Sigmoid colon (tissue), 7 donors: ENCODE data around the gene METTL23. TPM values are rescaled to one million over a fixed set of nuclear protein-coding genes. Genes with fewer than 3 reads are reported as not detected.
"Not testable (repeated sequence)": the region's sequence is repeated elsewhere in the genome, so short reads cannot be mapped to it uniquely, and the experiment has no call there.

ENCODE experiments used
- DNase-seq: peaks from one replicate; pipeline ENCODE4 v3.0.0-alpha.2; 2019
- H3K27ac ChIP-seq, 4 donors: fragments of 200-600 bp; sonication (generic); one replicate each; pipeline ENCODE4 v1.5.1; 2016 to 2019; ENCODE audit warnings: mild to moderate bottlenecking in 1 of 4
- H3K27me3 ChIP-seq, 3 donors: fragments of 200-600 bp; sonication (generic); one replicate each; pipeline ENCODE4 v1.5.1; 2019; ENCODE audit warnings: mild to moderate bottlenecking in 1 of 3
- H3K36me3 ChIP-seq, 4 donors: fragments of 200-600 bp; sonication (generic); one replicate each; pipeline ENCODE4 v1.5.1; 2016 to 2019
- H3K4me1 ChIP-seq, 4 donors: fragments of 200-600 bp; sonication (generic); one replicate each; pipeline ENCODE4 v1.5.1; 2017 to 2019
- H3K4me3 ChIP-seq, 4 donors: fragments of 200-600 bp; sonication (generic); one replicate each; pipeline ENCODE4 v1.5.1; 2017 to 2019; ENCODE audit warnings: mild to moderate bottlenecking in 2 of 4, moderate library complexity in 1 of 4
- H3K9me3 ChIP-seq, 4 donors: fragments of 200-600 bp in 3 of 4; sonication (generic) in 3 of 4; one replicate each; pipeline versions ENCODE4 v1.5.1 to v1.6.1; 2013 to 2019
- CTCF ChIP-seq, 4 experiments: fragments of 450-650 bp in 3 of 4; fragments of 200-600 bp in 1 of 4; IDR thresholded peaks; one replicate each; pipeline ENCODE4 v1.5.1; 2016 to 2019; ENCODE audit warnings: antibody characterized with exemption in 4 of 4, mild to moderate bottlenecking in 3 of 4, moderate library complexity in 2 of 4
- EP300 ChIP-seq, 4 donors: sonication (generic); formaldehyde crosslinking; IDR thresholded peaks; one replicate each; pipeline ENCODE4 v1.6.1; 2017; ENCODE audit warnings: antibody characterized with exemption in 4 of 4
- POLR2A ChIP-seq, 2 donors: fragments of 450-650 bp; IDR thresholded peaks; one replicate each; pipeline ENCODE4 v1.6.1; 2016; ENCODE audit warnings: antibody characterized with exemption in 2 of 2, mild to moderate bottlenecking in 2 of 2, moderate library complexity in 2 of 2
- POLR2AphosphoS5 ChIP-seq, 4 donors: sonication (generic); formaldehyde crosslinking; IDR thresholded peaks; one replicate each; pipeline ENCODE4 v1.6.1; 2017; ENCODE audit warnings: antibody characterized with exemption in 4 of 4
- WGBS, 2 donors: extraction: QIAGEN DNeasy Blood & Tissue Kit; methylation state at CpG; one replicate each; pipeline ENCODE4 v1.1.7; 2013; 5-methylcytosine and 5-hydroxymethylcytosine counted together
- intact Hi-C: fragments of 100-400 bp; cut with DNase I; formaldehyde crosslinking; loops from one replicate; pipeline ENCODE4 v1.15.1; 2023
- polyA plus RNA-seq, 3 donors: library from polyadenylated mRNA; stranded (reverse); fragments of 200-250 nt; gene quantifications; one replicate each; pipeline ENCODE4 v1.2.3, GENCODE V29; 2013
- total RNA-seq, 4 donors: library from RNA; depleted of rRNA; stranded (reverse); fragments of >200 nt; gene quantifications; one replicate each; pipeline ENCODE4 v1.1.0, GENCODE V29; 2016
- donor health status: healthy with polysubstance abuse.
- donor health status: Bipolar disorder and iron deficiency.
- donor health status: healthy.

METTL23 gene
- total and polyA plus RNA-seq, 7 donors: 13.6 to 34.8 (median 25.7) TPM

GRCh38 chr17:76691379-76692191 lies 35.1 kb upstream of the METTL23 start:
- DNase-seq: no peak
- H3K4me3 ChIP-seq: no peak overlapping the region
- WGBS, 2 donors: 85 to 90% methylated on average over 14 of the region's 14 CpGs
- H3K4me1 ChIP-seq: peaks cover 2 to 93% (median 81%) of the 10 kb centered on the region in 4 donors
- TF ChIP-seq POLR2A (IDR thresholded peaks at IDR 0.05) (no peak), EP300 (IDR thresholded peaks at IDR 0.05) (no peak), POLR2AphosphoS5 (IDR thresholded peaks at IDR 0.05) (no peak), CTCF (IDR thresholded peaks at IDR 0.05) (no peak)
- no peaks in the 10 kb centered on the region for H3K36me3 ChIP-seq
- peak overlapping the region; percentile 48 to 98 (median 72) for H3K27ac ChIP-seq
- no peaks in the 10 kb centered on the region for H3K9me3 ChIP-seq
- intact Hi-C loops: no loop called here
- no peaks in the 10 kb centered on the region for H3K27me3 ChIP-seq

- WGBS, 2 donors: 65 to 78% methylated on average over 16 of the region's 16 CpGs
- no peak for DNase-seq
- H3K27ac ChIP-seq: peak overlapping the region; percentile 88 to 98 (median 95)
- H3K4me3 ChIP-seq: no peak overlapping the region
- H3K36me3 ChIP-seq: no peaks in the 10 kb centered on the region
- TF ChIP-seq CTCF (IDR thresholded peaks at IDR 0.05) (no peak), EP300 (IDR thresholded peaks at IDR 0.05) (no peak), POLR2A (IDR thresholded peaks at IDR 0.05) (no peak), POLR2AphosphoS5 (IDR thresholded peaks at IDR 0.05) (no peak)
- no peaks in the 10 kb centered on the region for H3K9me3 ChIP-seq
- no peaks in the 10 kb centered on the region for H3K27me3 ChIP-seq
- intact Hi-C loops: no loop called here
- H3K4me1 ChIP-seq: peaks cover 0 to 92% (median 81%) of the 10 kb centered on the region in 4 donors
Observed at GRCh38 chr17:76695059-76695831, 31.4 kb upstream of the METTL23 start.

DNA sequence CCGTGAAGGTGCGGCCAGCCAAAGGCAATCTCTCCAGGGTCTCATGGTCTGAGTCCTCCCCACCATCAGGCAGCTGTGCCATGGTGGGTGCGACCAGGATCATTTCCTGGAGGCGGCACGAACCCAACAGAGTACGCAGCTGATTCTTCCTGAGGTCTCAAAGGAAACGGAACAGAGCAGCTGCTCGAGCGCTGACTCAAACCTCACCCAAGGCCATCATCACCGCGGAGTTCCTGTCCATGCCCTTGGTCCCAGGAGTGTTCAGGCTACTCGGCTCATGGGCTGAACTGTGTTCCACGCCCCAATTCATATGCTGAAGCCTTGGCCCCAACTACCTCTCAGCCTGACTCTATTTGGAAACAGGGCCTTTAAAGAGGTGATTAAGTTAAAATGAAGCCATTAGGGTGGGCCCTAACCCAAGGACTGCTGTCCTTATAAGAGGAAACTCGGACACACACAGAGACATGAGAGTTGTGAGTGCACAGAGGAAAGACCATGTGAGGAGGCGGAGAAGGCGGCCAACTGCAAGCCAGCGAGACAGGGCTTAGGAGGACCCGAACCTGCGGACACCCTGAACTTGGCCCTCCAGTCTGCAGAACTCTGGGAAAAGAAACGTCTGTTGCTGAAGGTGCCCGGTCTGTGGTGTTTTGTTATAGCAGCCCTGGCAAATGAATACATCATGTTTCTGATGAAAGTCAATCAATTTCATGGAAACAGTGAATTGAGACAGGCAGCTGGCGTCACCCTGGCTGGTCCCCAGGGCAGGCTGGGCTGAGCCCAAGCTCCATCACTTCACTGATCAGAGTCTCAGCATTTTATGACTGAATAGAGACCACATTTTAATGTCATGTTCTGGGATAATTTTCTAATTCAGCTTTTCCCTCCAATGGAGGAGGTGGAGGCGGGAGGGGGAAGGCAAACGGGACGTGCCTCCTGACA lies 29.6 kb upstream of the METTL23 start:
- Histone ChIP-seq H3K36me3 (no peaks in the 10 kb centered on the region), H3K4me3 (peak overlapping the region in 2 of 4 donors; percentile 6 to 7), H3K27me3 (no peaks in the 10 kb centered on the region), H3K27ac (peak overlapping the region; percentile 88 to 98 (median 95)), H3K9me3 (no peaks in the 10 kb centered on the region), H3K4me1 (peaks cover 0 to 92% (median 82%) of the 10 kb centered on the region in 4 donors)
- peak in 1 of 4 donors; percentile 12 for TF ChIP-seq POLR2AphosphoS5 (IDR thresholded peaks at IDR 0.05)
- TF ChIP-seq EP300 (IDR thresholded peaks at IDR 0.05): no peak
- intact Hi-C loops: no loop called here
- no peak for DNase-seq
- 75 to 84% methylated on average over 25 of the region's 25 CpGs for WGBS, 2 donors

GRCh38 chr17:76697702-76698465 lies 28.8 kb upstream of the METTL23 start:
- no peak for DNase-seq
- peak overlapping the region in 2 of 4 donors; percentile 6 to 7 for H3K4me3 ChIP-seq
- H3K27ac ChIP-seq: peak overlapping the region; percentile 88 to 98 (median 95)
- no peaks in the 10 kb centered on the region for H3K36me3 ChIP-seq
- H3K27me3 ChIP-seq: no peaks in the 10 kb centered on the region
- peaks cover 0 to 92% (median 88%) of the 10 kb centered on the region in 4 donors for H3K4me1 ChIP-seq
- no peaks in the 10 kb centered on the region for H3K9me3 ChIP-seq
- WGBS, 2 donors: 74 to 76% methylated on average over 17 of the region's 17 CpGs
- intact Hi-C loops: no loop called here
- TF ChIP-seq EP300 (IDR thresholded peaks at IDR 0.05) (no peak), POLR2AphosphoS5 (IDR thresholded peaks at IDR 0.05) (peak in 2 of 4 donors; percentile 12 to 13), CTCF (IDR thresholded peaks at IDR 0.05) (no peak)

DNA sequence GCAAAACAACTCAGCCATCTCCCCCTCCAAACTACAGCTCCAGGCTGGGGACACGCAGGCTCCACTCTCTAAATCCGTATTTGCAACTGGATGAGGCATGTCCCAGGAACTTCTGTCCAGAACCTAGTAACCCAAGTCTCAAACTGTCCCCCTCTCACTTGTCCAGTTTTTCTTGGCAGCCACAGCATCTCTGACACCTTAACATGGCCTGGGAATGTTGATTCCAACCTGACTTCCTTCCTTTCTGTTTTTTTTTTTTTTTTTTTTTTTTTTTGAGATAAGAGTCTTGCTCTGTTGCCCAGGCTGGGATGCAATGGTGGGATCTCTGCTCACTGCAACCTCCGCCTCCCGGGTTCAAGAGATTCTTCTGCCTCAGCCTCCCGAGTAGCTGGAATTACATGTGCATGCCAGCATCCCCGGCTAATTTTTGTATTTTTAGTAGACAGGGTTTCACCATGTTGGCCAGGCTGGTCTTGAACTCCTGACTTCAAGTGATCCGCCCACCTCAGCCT lies 28.1 kb upstream of the METTL23 start:
- WGBS, 2 donors: 92 to 94% methylated on average over 7 of the region's 7 CpGs
- H3K36me3 ChIP-seq, intact Hi-C loops, DNase-seq, H3K27me3 ChIP-seq, H3K4me3 ChIP-seq, H3K9me3 ChIP-seq: not testable (repeated sequence)
- peaks cover 0 to 98% (median 93%) of the 10 kb centered on the region in 4 donors for H3K4me1 ChIP-seq
- peak overlapping the region; percentile 88 to 98 (median 95) for H3K27ac ChIP-seq
